Dermis lymphatic vessel endothelial cell (primary cell): ENCODE data around the gene PEX19. TPM values are rescaled to one million over a fixed set of nuclear protein-coding genes. Genes with fewer than 3 reads are reported as not detected.

Experiments
- total RNA-seq: library from RNA; depleted of rRNA; stranded (reverse); fragments of >200 nt; gene quantifications from 2 replicates; pipeline ENCODE4 v1.2.1, GENCODE V29; 2014

PEX19 gene
- 29.3 and 32.2 TPM in 2 replicates for total RNA-seq

DNA sequence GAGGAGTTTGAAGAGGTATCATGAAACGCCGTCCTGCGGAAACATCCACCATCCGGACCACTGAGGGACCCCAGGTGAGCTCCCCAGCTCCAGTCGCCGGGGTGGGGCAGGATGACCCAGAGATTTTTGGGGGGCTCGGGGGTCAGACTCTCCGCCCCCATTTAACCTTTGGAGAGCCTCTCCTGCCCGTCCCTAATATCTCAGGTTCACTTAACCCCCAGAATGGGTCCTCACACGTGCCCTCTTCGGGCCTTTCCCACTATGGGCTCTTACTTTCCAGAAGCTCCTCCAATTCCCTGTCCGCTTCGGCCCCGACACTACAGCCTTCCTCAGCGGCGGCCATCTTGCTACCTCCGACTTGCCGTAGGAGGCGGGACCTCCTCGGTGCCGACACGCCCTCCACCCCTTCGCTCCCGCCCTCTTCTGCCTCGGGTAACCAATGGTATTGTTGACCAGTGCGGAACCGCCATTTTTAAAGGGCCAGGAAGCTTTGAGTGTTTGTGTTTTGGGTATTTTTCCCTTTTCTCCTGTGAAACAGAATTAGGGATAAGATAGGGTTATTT, at the start of gene PEX19:
PEX19 (minus strand) TSS at position 352 of the 563 bp plus-strand sequence; CDS start at position 343, 9 bp downstream.

DNA sequence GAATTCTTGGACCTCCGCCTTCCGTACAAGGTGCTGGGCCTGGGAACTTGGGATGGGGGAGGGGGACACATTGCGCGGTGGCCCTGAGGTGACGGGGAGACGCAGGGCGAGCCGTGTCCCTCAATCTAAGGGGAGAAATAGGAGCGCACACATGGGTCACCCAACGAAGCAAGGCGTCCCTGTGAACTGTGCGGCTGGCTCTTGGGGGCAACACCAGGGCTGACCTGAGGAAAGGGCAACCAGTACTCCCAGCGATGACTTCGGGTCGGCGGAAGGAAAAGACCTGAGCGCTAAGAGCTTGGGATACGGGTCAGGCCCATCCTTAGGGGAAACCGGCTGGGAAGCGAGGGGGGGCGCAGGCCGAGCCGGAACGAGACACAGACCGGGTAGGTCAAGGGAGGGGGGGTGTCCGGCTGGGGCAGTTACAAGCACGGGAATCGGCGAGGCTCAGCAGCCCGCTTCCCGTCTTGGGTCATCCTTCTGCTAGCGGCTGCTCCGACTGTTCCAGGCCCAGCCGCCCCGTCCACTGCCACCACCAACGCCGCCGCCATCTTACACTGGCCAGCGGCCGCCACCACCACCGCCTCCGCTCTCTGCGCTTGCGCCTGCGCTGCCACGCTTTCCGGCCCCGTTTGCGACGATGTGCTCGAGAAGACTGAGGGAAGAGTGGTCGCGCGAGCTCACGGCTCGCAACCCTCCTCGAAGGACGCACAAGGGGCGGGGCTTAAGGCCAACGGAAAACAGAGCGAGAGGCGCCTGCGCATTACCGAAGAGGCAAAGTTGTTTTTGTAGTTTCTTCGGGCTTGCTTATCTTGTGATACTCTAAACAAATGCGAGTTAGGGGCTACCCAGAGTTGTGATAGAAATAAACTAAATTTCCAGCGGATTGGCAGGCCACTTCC, 22.8 kb downstream of the PEX19 start, which contains the start of gene DCAF8:
DCAF8 (minus strand) TSS at position 657 of the 902 bp plus-strand sequence. CDS start 18,541 bp downstream, outside the sequence.

Other genes starting within 250 kb of the PEX19 start
- not detected in 2 replicates for gene KCNJ10, start 215.0 kb downstream of the PEX19 start, total RNA-seq
- not detected in 2 replicates for gene KCNJ9, start 203.6 kb downstream of the PEX19 start, total RNA-seq
- 6.5 and 7.7 TPM in 2 replicates for gene IGSF8, start 186.5 kb downstream of the PEX19 start, total RNA-seq
- gene ATP1A2, start 169.4 kb downstream of the PEX19 start, total RNA-seq = not detected in 2 replicates
- gene ATP1A4, start 133.5 kb downstream of the PEX19 start, total RNA-seq = not detected in 2 replicates
- gene CASQ1, start 94.6 kb downstream of the PEX19 start, total RNA-seq = not detected in 2 replicates
- gene PEA15, start 79.7 kb downstream of the PEX19 start, total RNA-seq = 57.3 and 59.6 TPM in 2 replicates
- 71.6 and 81.7 TPM in 2 replicates for gene DCAF8, start 22.6 kb downstream of the PEX19 start, total RNA-seq
- 230 and 235 TPM in 2 replicates for gene COPA, start 58.1 kb upstream of the PEX19 start, total RNA-seq
- gene NCSTN, start 58.2 kb upstream of the PEX19 start, total RNA-seq = 67.6 and 73.4 TPM in 2 replicates
- gene NHLH1, start 81.9 kb upstream of the PEX19 start, total RNA-seq = under 0.01 TPM in 1 of 2 replicates, not detected in the other
- not detected in 2 replicates for gene VANGL2, start 115.4 kb upstream of the PEX19 start, total RNA-seq
- gene SLAMF6, start 238.1 kb upstream of the PEX19 start, total RNA-seq = not detected in 2 replicates